Stimulated activated CD8-positive, alpha-beta memory T cell treated with anti-CD3 and anti-CD28 coated beads, Interleukin-15, amount 100 ng/mL, for 24 hours (primary cell): ENCODE measurements around the gene RTP2.
"Not testable (repeated sequence)": the region's sequence is repeated elsewhere in the genome, so short reads cannot be mapped to it uniquely, and the experiment has no call there.

ENCODE experiments used
- DNase-seq: peaks from one replicate; pipeline ENCODE4 v3.0.0-alpha.2; 2020; ENCODE audit warnings: low read depth

The RTP2 gene

GRCh38 chr3:187713504-187713903 lies 11.1 kb upstream of the RTP2 start:
- DNase-seq, result no peak

GRCh38 chr3:187709155-187709554 lies 6.8 kb upstream of the RTP2 start:
- DNase-seq, result no peak

GRCh38 chr3:187708696-187709095 lies 6.3 kb upstream of the RTP2 start:
- DNase-seq, result no peak

GRCh38 chr3:187706971-187707370 lies 4.6 kb upstream of the RTP2 start:
- DNase-seq, result no peak

- DNase-seq, result no peak
Observed at GRCh38 chr3:187705164-187705563, 2.8 kb upstream of the RTP2 start.

- no peak for DNase-seq
Observed at GRCh38 chr3:187700249-187700648, 2.1 kb downstream of the RTP2 start.

GRCh38 chr3:187698499-187699399 lies 3.6 kb downstream of the RTP2 start:
- no peak for DNase-seq

GRCh38 chr3:187696021-187696420 lies 6.3 kb downstream of the RTP2 start:
- no peak for DNase-seq

GRCh38 chr3:187695449-187695848 lies 6.9 kb downstream of the RTP2 start:
- DNase-seq, result no peak

GRCh38 chr3:187694801-187695200 lies 7.6 kb downstream of the RTP2 start:
- DNase-seq, result no peak

GRCh38 chr3:187693431-187693830 lies 8.9 kb downstream of the RTP2 start:
- DNase-seq, result no peak

- no peak for DNase-seq
Observed at GRCh38 chr3:187689984-187690383, 12.4 kb downstream of the RTP2 start.

- no peak for DNase-seq
Observed at GRCh38 chr3:187686621-187687273, 15.6 kb downstream of the RTP2 start.

- no peak for DNase-seq
Observed at GRCh38 chr3:187685948-187686347, 16.4 kb downstream of the RTP2 start.

GRCh38 chr3:187684880-187685279 lies 17.5 kb downstream of the RTP2 start:
- DNase-seq, result no peak

GRCh38 chr3:187684444-187684843 lies 17.9 kb downstream of the RTP2 start:
- no peak for DNase-seq

GRCh38 chr3:187681756-187682155 lies 20.6 kb downstream of the RTP2 start:
- DNase-seq, result not testable (repeated sequence)

- peak; percentile 49 for DNase-seq
Observed at GRCh38 chr3:187679638-187680396, 22.5 kb downstream of the RTP2 start.

- DNase-seq, result no peak
Observed at GRCh38 chr3:187678726-187679268, 23.6 kb downstream of the RTP2 start.

GRCh38 chr3:187677604-187678003 lies 24.8 kb downstream of the RTP2 start:
- no peak for DNase-seq

- DNase-seq, result no peak
Observed at GRCh38 chr3:187673012-187673411, 29.3 kb downstream of the RTP2 start.
